Lung (tissue), 12 donors: ENCODE data around the gene GALNT9. TPM values are rescaled to one million over a fixed set of nuclear protein-coding genes. Genes with fewer than 3 reads are reported as not detected.

Experiments used
- ATAC-seq: fragments of 200-7000 bp; cut with Tn5 transposase; one replicate; pipeline ENCODE4 v1.9.1; 2020; ENCODE audit warnings: moderate number of reproducible peaks; ENCODE audit not compliant: insufficient read depth, low FRiP score
- DNase-seq, 3 donors: peaks; one replicate each; pipeline ENCODE4 v3.0.0-alpha.2; 2013 to 2017
- H3K27ac ChIP-seq, 2 donors: one replicate each; pipeline ENCODE4 v1.5.1; 2013; ENCODE audit warnings: mild to moderate bottlenecking in 2 of 2, moderate library complexity in 2 of 2, control low read depth in 1 of 2, inconsistent platforms in 1 of 2, low read depth in 1 of 2, low read length in 1 of 2
- H3K27me3 ChIP-seq, 3 donors: one replicate each; pipeline ENCODE4 v1.5.1; 2013; ENCODE audit warnings: low read length in 2 of 3; ENCODE audit not compliant: control insufficient read depth in 3 of 3, insufficient read depth in 3 of 3
- H3K36me3 ChIP-seq, 4 donors: one replicate each; pipeline ENCODE4 v1.5.1; 2013; ENCODE audit warnings: low read length in 4 of 4, mild to moderate bottlenecking in 1 of 4, moderate library complexity in 1 of 4; ENCODE audit not compliant: control insufficient read depth in 4 of 4, insufficient read depth in 4 of 4
- H3K4me1 ChIP-seq, 5 donors: one replicate each; pipeline ENCODE4 v1.5.1; 2013; ENCODE audit warnings: low read length in 5 of 5, mild to moderate bottlenecking in 2 of 5, moderate library complexity in 1 of 5; ENCODE audit not compliant: control insufficient read depth in 5 of 5, insufficient read depth in 5 of 5
- H3K4me3 ChIP-seq: one replicate; pipeline ENCODE4 v1.5.1; 2013; ENCODE audit warnings: mild to moderate bottlenecking, control low read depth, moderate library complexity
- H3K9ac ChIP-seq, 2 donors: one replicate each; pipeline ENCODE4 v1.5.1; 2013; ENCODE audit warnings: low read length in 2 of 2, control low read depth in 1 of 2; ENCODE audit not compliant: insufficient read depth in 1 of 2
- H3K9me3 ChIP-seq, 4 donors: one replicate each; pipeline ENCODE4 v1.5.1; 2013; ENCODE audit warnings: low read length in 3 of 4, mild to moderate bottlenecking in 1 of 4, moderate library complexity in 1 of 4; ENCODE audit not compliant: control insufficient read depth in 4 of 4, insufficient read depth in 3 of 4
- CTCF ChIP-seq: IDR thresholded peaks from 2 replicates; pipeline ENCODE4 v1.5.1; 2012; ENCODE audit warnings: mild to moderate bottlenecking; ENCODE audit errors: control extremely low read depth, extremely low read depth
- WGBS, 2 donors: extraction: QIAGEN DNeasy Blood & Tissue Kit; methylation state at CpG; one replicate each; pipeline ENCODE4 v1.1.7; 2013; 5-methylcytosine and 5-hydroxymethylcytosine counted together
- polyA plus RNA-seq, 2 donors: library from polyadenylated mRNA; stranded (reverse); fragments of 200-250 nt; gene quantifications; one replicate each; pipeline ENCODE4 v1.2.1, GENCODE V29; 2013
- total RNA-seq, 2 donors: library from RNA; depleted of rRNA in 1 of 2; stranded (reverse); fragments of >200 nt in 1 of 2; gene quantifications; one replicate each; pipeline ENCODE4 v1.2.1, GENCODE V29; 2014 to 2021
- donor health status: control.
- donor health status: control.
- donor health status: Bipolar disorder and iron deficiency.
- donor health status: healthy.
- donor health status: DM: yes; HTN: yes; CAD: no.

GALNT9 gene
- total and polyA plus RNA-seq, 4 donors = 0.13 to 1.7 (median 0.79) TPM

GRCh38 chr12:132367852-132368251, 38.5 kb upstream of the GALNT9 start:
- peaks cover 0 to 4% (median 0%) of the 10 kb centered on the region in 5 donors for H3K4me1 ChIP-seq
- H3K9ac ChIP-seq = no peak overlapping the region
- peaks cover 0 to 13% (median 0%) of the 10 kb centered on the region in 4 donors for H3K9me3 ChIP-seq
- H3K36me3 ChIP-seq = no peaks in the 10 kb centered on the region
- ATAC-seq (no peak), DNase-seq (no peak)
- WGBS, 2 donors = 67 to 86% methylated on average over 16 to 18 of the region's 18 CpGs
- TF ChIP-seq CTCF = no peak
- no peak overlapping the region for H3K4me3 ChIP-seq
- no peak overlapping the region for H3K27ac ChIP-seq
- H3K27me3 ChIP-seq = peaks cover 3 to 19% (median 14%) of the 10 kb centered on the region in 3 donors

- no peak for TF ChIP-seq CTCF
- Histone ChIP-seq H3K9me3 (peaks cover 0 to 13% (median 0%) of the 10 kb centered on the region in 4 donors), H3K4me3 (no peak overlapping the region), H3K4me1 (peaks cover 0 to 4% (median 0%) of the 10 kb centered on the region in 5 donors), H3K9ac (no peak overlapping the region), H3K27ac (no peak overlapping the region), H3K36me3 (no peaks in the 10 kb centered on the region), H3K27me3 (peaks cover 3 to 19% (median 14%) of the 10 kb centered on the region in 3 donors)
- 62 to 72% methylated on average over 30 to 31 of the region's 31 CpGs for WGBS, 2 donors
- peak; percentile 75 to 82 (median 79) for DNase-seq
- ATAC-seq = no peak
These were observed 37.9 kb upstream of the GALNT9 start for GRCh38 chr12:132367071-132367851.

- ATAC-seq (no peak), DNase-seq (no peak)
- H3K9ac ChIP-seq = no peak overlapping the region
- no peak overlapping the region for H3K27ac ChIP-seq
- WGBS, 2 donors = 46 to 70% methylated on average over 17 of the region's 17 CpGs
- no peak overlapping the region for H3K4me3 ChIP-seq
- H3K4me1 ChIP-seq = peaks cover 0 to 4% (median 0%) of the 10 kb centered on the region in 5 donors
- H3K27me3 ChIP-seq = peaks cover 3 to 19% (median 14%) of the 10 kb centered on the region in 3 donors
- TF ChIP-seq CTCF = no peak
- peaks cover 0 to 10% (median 0%) of the 10 kb centered on the region in 4 donors for H3K9me3 ChIP-seq
- H3K36me3 ChIP-seq = no peaks in the 10 kb centered on the region
These were observed 37.0 kb upstream of the GALNT9 start for GRCh38 chr12:132366341-132366861.
